ENCODE results near the gene DAD1.

Gene DAD1

GRCh38 chr14:22537436-22538310 lies 51.4 kb downstream of the DAD1 start:
- no peaks in the 10 kb centered on the region for H3K27me3 ChIP-seq (ENCODE audit: insufficient read depth, low read length)
- no peaks in the 10 kb centered on the region for H4K20me1 ChIP-seq (ENCODE audit: insufficient read depth, low read length)
- no peaks in the 10 kb centered on the region for H3K9me3 ChIP-seq (ENCODE audit: low read length)
- H2AFZ ChIP-seq (ENCODE audit: low read length) = no peak overlapping the region
- H3K4me2 ChIP-seq (ENCODE audit: low read length) = no peak overlapping the region
- H3K9me2 ChIP-seq (ENCODE audit: low read depth, low read length) = no peaks in the 10 kb centered on the region
- no peak overlapping the region for H3K4me3 ChIP-seq (ENCODE audit: low read depth, low read length, poor library complexity, severe bottlenecking)
- H3K79me2 ChIP-seq (ENCODE audit: insufficient read depth, low read length) = no peaks in the 10 kb centered on the region
- no peak for TF ChIP-seq CTCF (IDR thresholded peaks at IDR 0.05; ENCODE audit: low read length)
- no peak for TF ChIP-seq EZH2 (IDR thresholded peaks at IDR 0.05; ENCODE audit: borderline replicate concordance, low read length)
- H3K4me1 ChIP-seq (ENCODE audit: insufficient read depth, low read length, severe bottlenecking) = peaks cover 24% of the 10 kb centered on the region
- peaks cover 68% of the 10 kb centered on the region for H3K36me3 ChIP-seq (ENCODE audit: insufficient read depth, low read length)
- no peak overlapping the region for H3K9ac ChIP-seq (ENCODE audit: low read length)
- H3F3A ChIP-seq (ENCODE audit: insufficient read depth, low read length) = no peaks in the 10 kb centered on the region
- no peak overlapping the region for H3K27ac ChIP-seq (ENCODE audit: low read depth, low read length, poor library complexity, severe bottlenecking)

GRCh38 chr14:22536853-22537338 lies 52.1 kb downstream of the DAD1 start:
- Histone ChIP-seq H3K4me3 (ENCODE audit: low read depth, low read length, poor library complexity, severe bottlenecking) (no peak overlapping the region), H3K79me2 (ENCODE audit: insufficient read depth, low read length) (no peaks in the 10 kb centered on the region), H3K9me2 (ENCODE audit: low read depth, low read length) (no peaks in the 10 kb centered on the region)

GRCh38 chr14:22535916-22536315 lies 53.1 kb downstream of the DAD1 start:
- H3K36me3 ChIP-seq (ENCODE audit: insufficient read depth, low read length) = peaks cover 65% of the 10 kb centered on the region
- no peak overlapping the region for H3K27ac ChIP-seq (ENCODE audit: low read depth, low read length, poor library complexity, severe bottlenecking)
- H3K9me3 ChIP-seq (ENCODE audit: low read length) = no peaks in the 10 kb centered on the region
- H3K27me3 ChIP-seq (ENCODE audit: insufficient read depth, low read length) = no peaks in the 10 kb centered on the region
- H2AFZ ChIP-seq (ENCODE audit: low read length) = no peak overlapping the region
- H3F3A ChIP-seq (ENCODE audit: insufficient read depth, low read length) = no peaks in the 10 kb centered on the region
- no peaks in the 10 kb centered on the region for H4K20me1 ChIP-seq (ENCODE audit: insufficient read depth, low read length)
- no peak overlapping the region for H3K9ac ChIP-seq (ENCODE audit: low read length)
- peaks cover 42% of the 10 kb centered on the region for H3K4me1 ChIP-seq (ENCODE audit: insufficient read depth, low read length, severe bottlenecking)
- no peak overlapping the region for H3K4me2 ChIP-seq (ENCODE audit: low read length)
- TF ChIP-seq CTCF (IDR thresholded peaks at IDR 0.05; ENCODE audit: low read length) = no peak
- TF ChIP-seq EZH2 (IDR thresholded peaks at IDR 0.05; ENCODE audit: borderline replicate concordance, low read length) = no peak
- H3K4me3 ChIP-seq (ENCODE audit: low read depth, low read length, poor library complexity, severe bottlenecking) = no peak overlapping the region
- H3K9me2 ChIP-seq (ENCODE audit: low read depth, low read length) = no peaks in the 10 kb centered on the region
- H3K79me2 ChIP-seq (ENCODE audit: insufficient read depth, low read length) = no peaks in the 10 kb centered on the region

More at GRCh38 chr14:22536853-22537338, 52.1 kb downstream of the DAD1 start:
- Histone ChIP-seq H3K9me3 (ENCODE audit: low read length) (no peaks in the 10 kb centered on the region), H2AFZ (ENCODE audit: low read length) (no peak overlapping the region), H4K20me1 (ENCODE audit: insufficient read depth, low read length) (no peaks in the 10 kb centered on the region), H3F3A (ENCODE audit: insufficient read depth, low read length) (no peaks in the 10 kb centered on the region), H3K27ac (ENCODE audit: low read depth, low read length, poor library complexity, severe bottlenecking) (no peak overlapping the region), H3K9ac (ENCODE audit: low read length) (no peak overlapping the region), H3K27me3 (ENCODE audit: insufficient read depth, low read length) (no peaks in the 10 kb centered on the region), H3K4me1 (ENCODE audit: insufficient read depth, low read length, severe bottlenecking) (peaks cover 32% of the 10 kb centered on the region), H3K4me2 (ENCODE audit: low read length) (no peak overlapping the region), H3K36me3 (ENCODE audit: insufficient read depth, low read length) (peaks cover 68% of the 10 kb centered on the region)
- no peak for TF ChIP-seq EZH2 (IDR thresholded peaks at IDR 0.05; ENCODE audit: borderline replicate concordance, low read length)
- TF ChIP-seq CTCF (IDR thresholded peaks at IDR 0.05; ENCODE audit: low read length) = no peak

All from OCI-LY1 (cell line).